NB4 (cell line): ENCODE data around the gene SDF2L1.

Experiments used
- MYC ChIP-seq: IDR thresholded peaks from 2 replicates; pipeline ENCODE4 v1.6.1; 2011; ENCODE audit warnings: low read depth, low read length
- TF ChIP-seq, protein P1 (sequence below): IDR thresholded peaks from one replicate; pipeline ENCODE4 v1.5.1; 2012; ENCODE audit warnings: low read depth, low read length

GRCh38 chr22:21686634-21687393, 44.7 kb downstream of the SDF2L1 start:
- TF ChIP-seq, protein P1, sequence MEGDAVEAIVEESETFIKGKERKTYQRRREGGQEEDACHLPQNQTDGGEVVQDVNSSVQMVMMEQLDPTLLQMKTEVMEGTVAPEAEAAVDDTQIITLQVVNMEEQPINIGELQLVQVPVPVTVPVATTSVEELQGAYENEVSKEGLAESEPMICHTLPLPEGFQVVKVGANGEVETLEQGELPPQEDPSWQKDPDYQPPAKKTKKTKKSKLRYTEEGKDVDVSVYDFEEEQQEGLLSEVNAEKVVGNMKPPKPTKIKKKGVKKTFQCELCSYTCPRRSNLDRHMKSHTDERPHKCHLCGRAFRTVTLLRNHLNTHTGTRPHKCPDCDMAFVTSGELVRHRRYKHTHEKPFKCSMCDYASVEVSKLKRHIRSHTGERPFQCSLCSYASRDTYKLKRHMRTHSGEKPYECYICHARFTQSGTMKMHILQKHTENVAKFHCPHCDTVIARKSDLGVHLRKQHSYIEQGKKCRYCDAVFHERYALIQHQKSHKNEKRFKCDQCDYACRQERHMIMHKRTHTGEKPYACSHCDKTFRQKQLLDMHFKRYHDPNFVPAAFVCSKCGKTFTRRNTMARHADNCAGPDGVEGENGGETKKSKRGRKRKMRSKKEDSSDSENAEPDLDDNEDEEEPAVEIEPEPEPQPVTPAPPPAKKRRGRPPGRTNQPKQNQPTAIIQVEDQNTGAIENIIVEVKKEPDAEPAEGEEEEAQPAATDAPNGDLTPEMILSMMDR, result no peak
- no peak for TF ChIP-seq MYC
